Hepatic stellate cell (primary cell): ENCODE data around the gene CUX1.
A peak's percentile ranks its signal among the peaks of the same experiment; 100 is the strongest.
"Not testable (repeated sequence)": the region's sequence is repeated elsewhere in the genome, so short reads cannot be mapped to it uniquely, and the experiment has no call there.

Experiments used
- DNase-seq: peaks from one replicate; pipeline ENCODE4 v3.0.0; 2011; ENCODE audit warnings: low spot score

The CUX1 gene

DNA sequence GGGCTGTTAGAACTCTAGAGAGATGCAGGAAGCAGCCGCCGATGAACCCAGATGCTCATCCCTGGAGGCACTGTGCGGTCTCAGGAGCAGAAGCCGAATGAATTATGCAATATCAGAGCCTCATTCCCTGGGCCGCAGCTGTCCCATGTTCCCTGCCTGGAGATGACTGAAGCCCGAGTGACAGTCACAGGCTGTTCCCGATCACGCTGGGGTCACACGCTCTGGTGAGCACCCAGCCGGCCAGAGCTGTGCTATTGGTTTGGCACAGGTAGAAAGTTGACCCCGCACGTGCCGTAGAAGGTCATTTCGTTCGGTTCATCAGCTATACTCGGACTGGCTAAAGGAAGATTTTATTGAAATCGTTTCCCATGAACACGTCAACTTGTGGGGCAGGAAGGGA is 328.7 kb downstream of the CUX1 start:
- DNase-seq = no peak

DNA sequence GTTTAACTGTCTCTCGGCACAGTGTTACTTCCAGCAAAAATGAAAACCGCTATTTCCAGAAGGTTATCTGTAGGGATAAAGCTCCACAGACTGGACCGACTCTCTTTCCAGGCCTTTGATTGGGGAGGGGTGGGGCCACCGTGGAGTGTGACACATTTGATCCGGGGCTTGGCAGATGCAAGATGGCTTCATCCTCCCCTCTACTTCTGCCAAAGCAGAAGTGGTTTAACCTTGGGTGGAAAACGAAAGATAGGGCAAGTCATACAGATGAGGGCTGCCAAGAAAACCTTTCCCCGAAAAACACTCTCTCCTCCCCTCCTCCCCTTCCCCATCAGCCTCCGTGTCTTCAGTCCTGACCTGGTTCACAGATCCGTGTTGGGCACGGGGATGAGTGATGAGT is 329.6 kb downstream of the CUX1 start:
- DNase-seq = no peak

DNA sequence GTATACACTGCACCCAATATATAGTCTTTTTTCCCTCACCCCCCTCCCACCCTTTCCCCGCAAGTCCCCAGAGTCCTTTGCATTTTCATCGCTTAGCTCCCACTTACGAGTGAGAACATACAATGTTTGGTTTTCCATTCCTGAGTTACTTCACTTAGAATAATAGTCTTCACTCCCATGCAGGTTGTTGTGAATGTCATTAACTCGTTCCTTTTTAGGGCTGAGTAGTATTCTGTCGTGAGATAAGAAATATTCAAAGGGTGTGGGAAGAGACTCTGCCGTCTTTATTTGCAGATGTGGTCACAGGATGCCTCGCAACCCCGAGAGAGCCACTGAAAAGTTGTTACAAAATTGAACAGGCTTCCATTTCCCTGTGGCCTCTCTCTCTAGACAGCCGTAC is 331.4 kb downstream of the CUX1 start:
- DNase-seq = no peak

DNA sequence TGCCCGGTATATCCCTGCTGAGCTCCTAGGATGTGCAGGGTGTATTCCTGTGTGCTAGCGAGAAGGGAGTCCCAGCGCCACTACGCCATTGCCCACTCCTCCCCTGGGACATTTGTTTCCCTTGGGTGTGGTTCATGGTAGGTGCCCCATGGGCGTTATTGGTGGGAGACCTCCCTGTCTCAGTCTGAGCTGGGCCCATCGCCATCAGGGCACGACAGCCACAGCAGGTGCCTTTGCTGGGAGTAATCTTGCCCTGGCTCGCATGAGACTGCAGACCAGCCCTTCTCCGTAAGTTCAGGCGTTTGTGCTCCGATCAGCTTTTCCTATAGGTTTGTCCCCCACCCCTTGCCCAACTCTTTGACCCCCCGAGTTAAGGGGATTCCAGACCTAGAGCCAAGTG is 332.0 kb downstream of the CUX1 start:
- no peak for DNase-seq

DNA sequence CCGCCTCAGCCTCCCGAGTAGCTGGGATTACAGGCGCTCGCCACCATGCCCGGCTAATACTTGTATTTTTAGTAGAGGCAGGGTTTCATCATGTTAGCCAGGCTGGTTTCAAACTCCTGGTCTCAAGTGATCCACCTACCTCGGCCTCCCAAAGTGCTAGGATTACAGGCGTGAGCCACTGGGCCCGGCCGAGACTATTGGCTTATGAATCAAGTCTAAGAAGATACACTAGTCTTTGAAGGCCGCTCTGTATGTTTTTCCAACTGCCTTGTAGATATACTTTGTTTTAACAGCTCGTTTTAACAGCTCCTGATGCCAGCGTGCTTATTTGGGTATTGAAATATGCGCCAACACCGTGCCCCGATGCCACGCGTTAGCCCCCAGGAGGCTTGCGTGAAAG is 332.8 kb downstream of the CUX1 start:
- DNase-seq = no peak

DNA sequence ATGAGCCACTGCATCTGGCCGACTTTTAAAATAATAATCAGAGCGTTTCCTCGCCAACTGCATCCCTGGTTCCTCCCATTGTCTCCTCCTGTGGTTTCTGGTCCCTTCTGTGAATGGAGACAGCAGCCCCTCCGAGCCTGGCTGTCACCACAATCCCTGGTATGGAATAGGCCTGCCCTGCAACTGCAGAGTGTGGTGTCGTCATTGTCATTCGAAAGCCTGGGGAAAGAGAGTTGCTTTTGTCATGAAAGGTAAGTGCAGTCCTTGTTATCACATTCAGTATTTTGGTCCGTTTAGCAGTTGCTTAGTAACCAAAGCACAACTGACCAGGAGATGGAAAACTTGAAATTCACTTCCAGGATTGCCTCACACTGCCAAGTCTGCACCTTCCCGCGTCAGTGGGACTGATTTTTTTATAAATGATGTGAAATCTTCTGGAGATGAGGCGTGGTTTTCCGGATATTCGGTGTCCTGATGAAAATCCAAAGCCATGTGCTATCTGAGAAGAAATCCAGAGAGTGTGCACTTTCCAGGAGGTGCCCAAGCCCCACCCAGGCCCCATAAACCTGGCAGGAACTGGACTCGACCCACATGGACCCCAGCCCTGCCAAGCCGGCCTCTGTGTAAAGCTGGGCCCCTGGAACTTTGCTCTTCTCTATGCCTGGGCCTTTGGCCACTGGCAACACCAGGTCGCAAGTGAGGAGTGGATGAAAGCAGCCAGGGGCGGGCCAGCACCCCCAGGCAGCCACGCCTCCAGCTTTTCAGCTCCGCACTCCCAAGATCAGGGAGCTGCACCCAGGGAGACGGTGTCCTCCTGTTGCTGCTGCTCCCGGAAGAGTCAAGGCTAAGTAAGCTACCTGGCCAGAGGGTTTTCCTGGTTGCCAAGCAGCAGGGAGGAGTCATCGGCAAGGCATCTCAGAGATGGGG is 335.5 kb downstream of the CUX1 start:
- peak; percentile 24 for DNase-seq

DNA sequence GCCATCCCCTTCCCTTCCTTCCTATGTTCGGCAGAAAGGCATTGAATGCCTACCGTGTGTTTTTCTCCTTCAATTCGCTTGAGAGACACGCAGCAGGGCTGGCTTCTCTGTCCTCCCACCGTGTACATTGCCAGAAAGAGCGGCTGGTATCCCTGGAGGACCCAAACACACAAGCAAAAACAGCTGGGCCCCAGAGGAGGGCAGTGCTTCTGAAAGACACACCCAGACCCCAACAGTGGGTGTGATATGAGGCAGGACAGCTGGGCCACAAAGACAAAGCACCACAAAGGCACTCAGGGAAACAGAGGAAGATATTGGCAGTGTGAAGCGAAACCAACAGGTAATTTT is 336.1 kb downstream of the CUX1 start:
- DNase-seq = no peak

DNA sequence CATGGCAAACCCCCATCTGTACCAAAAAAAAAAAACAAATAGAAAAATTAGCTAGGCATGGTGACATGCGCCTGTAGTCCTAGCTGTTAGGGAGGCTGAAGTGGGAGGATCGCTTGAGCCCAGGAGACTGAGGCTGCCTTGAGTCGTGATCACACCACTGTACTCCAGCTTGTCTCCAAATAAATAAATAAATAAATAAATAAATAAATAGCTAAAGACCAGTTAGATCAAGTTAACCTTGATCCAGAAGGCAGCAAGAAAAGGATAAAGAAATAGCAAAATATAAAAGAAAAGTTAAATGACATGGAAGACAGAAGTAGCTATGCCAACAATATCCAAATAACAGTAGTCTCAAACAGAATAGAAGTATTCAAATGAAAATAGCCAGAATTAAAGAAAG is 337.0 kb downstream of the CUX1 start:
- DNase-seq = no peak

DNA sequence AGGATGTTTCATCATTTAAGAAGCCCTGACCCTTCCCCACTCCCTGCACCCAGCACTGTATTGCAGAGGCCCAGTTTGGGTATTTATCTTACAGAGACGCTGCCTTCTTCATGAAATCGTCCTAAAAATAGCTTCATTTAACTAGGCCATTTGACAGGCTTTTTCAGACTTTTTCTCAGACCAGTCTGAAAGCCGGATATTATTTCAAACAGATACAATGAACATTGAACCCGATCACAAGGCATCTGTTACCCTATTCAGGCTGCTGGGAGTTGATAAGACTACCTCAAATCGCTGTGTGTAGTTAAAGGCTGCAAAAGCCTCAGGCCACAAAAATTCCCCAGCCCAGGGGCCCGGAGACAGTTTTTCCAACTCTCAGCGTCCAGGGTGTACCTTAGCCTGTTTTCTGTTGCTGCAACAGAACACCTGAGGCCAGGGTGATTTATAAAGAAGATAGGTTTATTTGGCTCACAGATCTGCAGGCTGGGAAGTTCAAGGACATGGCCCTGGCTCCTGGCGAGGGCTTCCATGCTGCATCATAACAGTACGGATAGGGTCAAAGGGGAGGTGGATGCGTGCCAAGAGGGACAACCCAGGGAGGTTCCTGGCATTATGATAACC is 338.5 kb downstream of the CUX1 start:
- DNase-seq = no peak

DNA sequence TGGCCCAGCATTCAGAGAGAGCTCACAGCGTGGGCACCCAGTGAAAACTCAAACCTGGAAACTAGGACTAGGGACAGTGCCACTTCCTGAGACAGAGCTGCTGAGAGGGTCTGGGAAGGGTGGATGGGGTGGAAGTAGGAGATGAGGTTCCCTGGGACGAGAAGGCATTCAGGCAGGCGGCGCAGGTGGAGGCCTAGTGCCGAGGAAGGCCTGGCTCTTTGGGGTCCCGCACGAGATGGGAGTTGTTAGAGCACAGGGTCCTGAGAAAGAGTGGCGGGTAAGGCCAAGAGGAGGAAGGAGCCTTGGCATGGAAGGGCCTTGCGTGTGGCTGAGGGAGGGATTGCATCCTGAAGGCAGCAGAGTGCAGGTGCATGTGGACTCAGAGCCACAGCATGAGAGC is 339.4 kb downstream of the CUX1 start:
- DNase-seq = no peak

DNA sequence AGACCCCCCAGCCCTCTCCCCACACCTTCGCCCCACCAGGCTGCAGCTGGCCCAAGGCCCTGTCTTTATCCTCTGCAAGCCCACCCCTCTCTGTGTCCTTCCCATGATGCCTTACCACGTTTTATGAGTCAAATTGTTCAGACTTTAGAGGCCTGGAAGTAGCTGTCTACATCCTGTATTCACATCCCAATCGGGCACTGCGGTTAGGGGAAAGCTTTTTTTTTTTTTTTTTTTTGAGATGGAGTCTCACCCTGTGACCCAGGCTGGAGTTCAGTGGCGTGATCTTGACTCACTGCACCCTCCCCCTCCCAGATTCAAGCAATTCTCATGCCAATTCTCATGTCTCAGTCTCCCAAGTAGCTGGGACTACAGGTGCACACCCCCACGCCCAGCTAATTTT is 347.7 kb downstream of the CUX1 start:
- no peak for DNase-seq

DNA sequence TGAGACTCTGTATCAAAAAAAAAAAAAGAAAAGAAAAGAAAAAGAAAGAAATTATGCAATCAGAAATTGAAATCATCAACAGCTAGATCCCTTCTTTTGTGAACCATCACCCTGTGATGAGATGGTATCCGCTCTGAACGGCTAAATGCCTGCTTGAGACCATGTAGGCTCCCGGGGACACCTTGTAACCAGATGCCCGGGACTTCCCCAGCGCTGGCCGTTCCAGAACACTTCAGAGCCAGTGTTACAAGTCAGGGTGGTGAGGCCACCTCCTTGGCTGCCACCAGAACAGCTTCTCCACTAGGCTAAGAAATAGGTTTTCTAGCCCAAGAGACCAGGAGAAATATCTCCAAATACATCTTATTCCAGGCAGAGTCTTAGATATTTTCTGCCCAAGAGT is 349.8 kb downstream of the CUX1 start:
- DNase-seq = no peak

DNA sequence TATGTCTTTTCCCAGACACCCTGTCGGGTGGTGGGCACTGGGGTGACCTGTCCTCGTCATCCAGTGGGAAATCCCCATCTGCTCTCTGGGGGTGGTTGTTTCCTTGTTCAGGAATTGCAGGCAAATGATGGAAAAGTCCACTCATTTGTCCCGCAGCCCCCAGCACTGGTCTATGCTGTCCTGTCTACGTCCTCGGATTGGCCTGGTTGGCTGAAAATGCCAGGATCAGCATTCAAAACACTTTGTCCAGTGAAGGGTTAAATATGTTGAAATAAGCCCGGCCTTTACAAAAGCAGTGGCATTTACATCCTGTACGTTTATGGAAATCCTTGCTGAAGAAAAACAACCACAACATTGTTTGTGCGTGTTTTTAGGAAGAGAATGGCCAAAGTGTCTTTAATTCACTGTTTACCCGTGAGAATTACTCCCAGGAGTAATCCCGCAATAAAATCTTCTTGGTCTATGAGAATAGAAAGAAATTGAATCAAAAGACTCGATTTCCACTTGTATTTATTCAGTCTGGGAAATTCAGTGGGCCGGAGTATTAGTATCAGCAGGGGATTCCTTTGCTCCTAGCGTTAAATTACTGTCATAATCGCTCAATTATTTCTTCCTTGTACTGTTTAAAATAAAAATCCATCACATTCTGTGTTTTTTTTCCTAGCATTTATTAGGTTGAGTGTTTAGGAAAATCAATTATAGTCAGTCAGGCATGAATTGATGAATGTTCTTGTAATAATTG is 352.4 kb downstream of the CUX1 start:
- peak; percentile 41 for DNase-seq

DNA sequence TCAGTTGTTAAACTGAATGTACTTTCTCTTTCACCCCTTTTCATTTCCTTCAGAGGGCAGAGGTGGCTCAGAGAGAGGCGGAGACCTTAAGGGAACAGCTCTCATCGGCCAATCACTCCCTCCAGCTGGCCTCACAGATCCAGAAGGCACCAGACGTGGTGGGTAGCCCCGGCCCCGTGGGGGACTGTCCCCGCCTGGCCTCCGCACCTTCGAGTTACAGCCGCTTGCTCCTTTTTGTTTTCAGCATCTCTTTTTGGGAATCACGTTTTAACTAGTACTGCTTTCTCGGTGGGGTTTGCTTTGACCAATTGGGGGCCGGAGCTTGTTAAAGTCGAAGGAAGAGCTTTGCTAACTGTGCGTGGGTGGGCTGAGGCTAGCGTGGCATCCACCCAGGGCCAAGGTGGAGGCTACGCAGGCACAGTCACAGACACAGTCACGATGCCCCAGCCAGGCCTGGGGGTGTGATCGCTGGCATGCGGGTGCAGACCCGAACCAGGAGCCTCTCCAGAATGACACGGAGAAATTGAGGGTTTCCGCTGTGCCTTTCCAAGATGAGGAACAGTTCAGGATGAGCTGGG is 353.1 kb downstream of the CUX1 start:
- DNase-seq = peak; percentile 70

DNA sequence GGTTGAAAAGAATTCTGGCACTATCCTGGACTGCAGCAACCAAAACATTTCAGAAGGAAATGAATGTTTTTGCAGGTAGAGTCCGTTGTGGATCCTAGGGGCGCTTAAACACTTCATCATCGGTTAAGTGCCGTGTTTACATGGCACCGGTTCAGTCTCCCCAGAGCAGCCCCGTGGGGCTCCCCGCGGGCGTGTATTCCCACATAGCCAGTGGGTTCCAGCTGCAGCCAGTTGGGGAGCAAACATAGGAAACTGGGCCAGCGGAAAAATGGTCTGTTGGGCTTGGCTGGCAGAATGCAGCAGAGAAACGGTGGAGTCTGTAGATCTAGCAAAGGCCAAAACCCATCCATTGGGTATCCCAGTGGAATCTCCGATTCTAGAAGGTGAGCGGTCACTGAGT is 356.2 kb downstream of the CUX1 start:
- DNase-seq = no peak

DNA sequence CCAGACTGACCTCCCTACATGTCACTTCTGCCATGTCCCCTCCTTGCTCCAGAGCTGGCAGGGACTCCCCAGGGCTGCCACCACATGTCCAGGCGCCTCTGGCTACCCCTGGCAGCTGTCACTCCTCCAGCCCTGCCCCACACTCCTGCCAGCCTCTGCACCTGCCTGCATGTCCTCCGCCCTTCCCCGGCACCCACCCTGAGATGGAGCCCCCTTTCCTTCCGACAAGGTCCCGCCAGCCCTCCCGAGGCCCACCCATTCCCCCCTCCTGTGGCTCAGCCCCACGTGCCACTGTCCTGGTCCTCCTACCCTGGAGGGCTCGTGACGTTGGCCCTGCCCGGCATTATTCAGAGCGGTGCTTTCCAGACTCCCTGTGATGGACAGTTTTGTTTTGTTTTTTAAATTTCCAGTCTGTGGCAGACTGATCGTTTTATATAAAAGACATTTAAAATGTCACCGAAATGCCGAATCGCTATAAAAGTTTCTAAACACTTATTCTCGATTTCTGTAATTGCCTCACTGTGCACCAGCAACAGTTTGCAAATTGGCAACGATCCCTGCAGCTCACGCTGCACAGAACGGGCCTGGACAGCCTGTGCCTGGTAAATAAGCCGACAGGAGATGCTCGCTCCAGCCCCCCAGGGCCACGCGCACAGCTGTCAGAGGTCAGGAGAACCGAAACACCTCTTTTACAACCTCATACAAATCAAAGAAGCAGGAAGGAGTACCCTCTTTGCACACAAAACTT is 358.2 kb downstream of the CUX1 start:
- DNase-seq = no peak

DNA sequence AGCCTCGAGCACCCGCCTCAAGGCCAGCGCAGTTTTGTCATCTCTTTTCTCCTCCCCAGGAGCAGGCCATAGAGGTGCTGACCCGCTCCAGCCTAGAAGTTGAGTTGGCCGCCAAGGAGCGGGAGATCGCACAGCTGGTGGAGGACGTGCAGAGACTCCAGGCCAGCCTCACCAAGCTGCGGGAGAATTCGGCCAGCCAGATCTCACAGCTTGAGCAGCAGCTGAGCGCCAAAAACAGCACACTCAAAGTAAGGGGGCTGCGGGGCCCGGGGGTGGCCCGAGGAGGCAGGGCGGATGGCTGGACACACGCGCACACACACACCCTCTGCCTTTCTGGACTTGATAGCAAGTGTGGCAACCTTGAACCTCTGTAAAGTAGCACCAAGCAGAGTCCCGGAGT is 361.0 kb downstream of the CUX1 start:
- no peak for DNase-seq

DNA sequence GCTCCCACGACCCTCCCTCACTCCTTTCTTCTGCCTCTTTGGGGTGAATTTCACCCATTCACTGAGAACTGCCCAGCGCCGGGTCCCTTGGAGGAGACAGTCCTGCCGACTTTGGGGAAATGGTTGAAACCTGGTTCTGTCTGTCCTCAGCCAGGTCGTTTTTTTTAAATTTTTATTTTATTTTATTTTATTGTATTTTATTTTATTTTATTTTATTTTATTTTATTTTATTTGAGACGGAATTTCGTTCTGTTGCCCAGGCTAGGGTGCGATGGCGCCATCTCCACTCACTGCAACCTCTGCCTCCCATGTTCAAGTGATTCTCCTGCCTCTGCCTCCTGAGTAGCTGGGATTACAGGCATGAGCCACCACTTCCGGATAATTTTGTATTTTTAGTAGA is 363.3 kb downstream of the CUX1 start:
- DNase-seq = no peak

DNA sequence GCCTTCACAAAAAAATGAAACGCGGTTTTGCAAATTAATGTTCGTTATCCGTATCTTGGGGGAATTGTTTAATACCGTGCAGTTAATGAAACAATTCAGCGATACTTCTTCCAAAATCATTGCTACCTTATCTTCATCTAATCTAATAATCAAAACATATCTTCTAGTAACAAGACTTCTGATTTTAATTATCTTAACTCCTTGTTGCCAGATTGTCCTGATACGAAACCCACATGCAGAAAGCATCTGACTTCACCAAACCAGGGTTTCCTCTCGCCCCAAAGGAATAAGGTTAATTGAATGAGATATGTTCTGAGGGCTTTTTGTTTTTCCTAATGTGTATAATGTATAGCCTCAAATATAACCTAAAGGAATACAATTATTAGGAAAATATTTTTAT is 364.1 kb downstream of the CUX1 start:
- DNase-seq = no peak

DNA sequence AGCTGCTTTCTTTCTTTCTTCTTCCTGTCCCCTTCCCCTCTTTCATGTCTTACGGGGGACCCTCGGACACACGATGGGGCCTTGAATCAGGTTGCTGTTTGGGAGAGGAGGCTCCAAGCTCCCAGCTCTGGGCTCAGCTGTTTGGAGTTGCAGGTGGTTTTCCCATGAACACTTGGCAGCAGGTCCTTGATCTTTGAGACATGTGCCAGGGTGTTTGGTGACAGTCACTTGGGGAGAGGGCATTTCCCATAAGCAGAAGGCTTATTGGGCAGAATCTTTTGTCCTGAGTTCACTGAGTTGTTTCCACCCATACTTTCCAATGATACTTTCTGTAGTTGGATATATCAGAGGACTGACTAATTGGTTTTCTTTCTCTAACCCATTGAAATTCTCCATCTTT is 364.6 kb downstream of the CUX1 start:
- no peak for DNase-seq

DNA sequence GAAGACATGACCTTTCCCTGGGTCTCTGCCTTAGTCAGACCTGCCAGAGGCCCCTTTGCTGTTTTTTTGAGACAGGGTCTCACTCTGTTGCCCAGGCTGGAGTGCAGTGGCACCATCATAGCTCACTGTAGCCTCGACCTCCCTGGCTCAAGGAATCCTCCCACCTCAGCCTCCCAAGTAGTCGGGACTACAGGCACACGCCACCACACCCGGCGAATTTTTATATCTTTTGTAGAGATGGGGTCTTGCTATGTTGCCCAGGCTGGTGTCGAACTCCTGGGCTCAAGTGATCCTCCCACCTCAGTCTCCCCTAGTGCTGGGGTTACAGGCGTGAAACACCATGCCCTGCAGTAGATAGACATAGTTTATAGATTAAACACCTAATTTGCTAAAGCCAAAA is 366.4 kb downstream of the CUX1 start:
- not testable (repeated sequence) for DNase-seq

DNA sequence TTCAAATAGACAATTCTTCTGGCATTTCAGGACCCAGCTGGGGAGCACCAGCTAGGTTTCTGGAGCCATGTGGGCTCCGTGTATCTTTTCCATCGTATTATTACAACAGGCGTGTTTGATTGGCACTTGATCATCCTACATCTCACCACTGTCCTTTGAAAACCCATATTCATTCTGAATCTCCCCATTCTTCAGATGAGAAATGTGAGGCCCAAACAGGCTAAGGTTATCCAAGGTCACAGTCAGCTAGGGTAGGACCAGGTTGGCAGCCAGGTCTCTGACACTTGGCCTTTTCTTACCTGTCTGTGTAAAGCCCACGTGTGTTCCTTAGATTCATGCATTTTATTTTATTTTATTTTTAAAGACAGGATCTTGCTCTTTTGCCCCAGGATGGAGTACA is 366.9 kb downstream of the CUX1 start:
- no peak for DNase-seq
